ENCODE results near the gene UGT1A5. TPM values are rescaled to one million over a fixed set of nuclear protein-coding genes. Genes with fewer than 3 reads are reported as not detected.
"Not testable (repeated sequence)": the region's sequence is repeated elsewhere in the genome, so short reads cannot be mapped to it uniquely, and the experiment has no call there.

The UGT1A5 gene
- total RNA-seq, 1 donor from 2014 or later, result not detected

- TF ChIP-seq CTCF (IDR thresholded peaks at IDR 0.05), result no peak
- DNase-seq (no peak), ATAC-seq (no peak)
- H3K27me3 ChIP-seq, result no peaks in the 10 kb centered on the region
- H3K36me3 ChIP-seq, result no peaks in the 10 kb centered on the region
- H3K4me3 ChIP-seq, result no peak overlapping the region
- no peak overlapping the region for H3K27ac ChIP-seq
- H3K9me3 ChIP-seq, result no peaks in the 10 kb centered on the region
- no peaks in the 10 kb centered on the region for H3K4me1 ChIP-seq
- intact Hi-C loops (cut with DNase I), result no loop called here
Observed at GRCh38 chr2:233693963-233694362, 18.7 kb upstream of the UGT1A5 start.

GRCh38 chr2:233698740-233699139 is 14.0 kb upstream of the UGT1A5 start:
- Histone ChIP-seq H3K9me3 (no peaks in the 10 kb centered on the region), H3K4me1 (peaks cover 3% of the 10 kb centered on the region), H3K27me3 (no peaks in the 10 kb centered on the region), H3K36me3 (no peaks in the 10 kb centered on the region), H3K27ac (no peak overlapping the region), H3K4me3 (no peak overlapping the region)
- intact Hi-C loops (cut with DNase I), result no loop called here
- TF ChIP-seq CTCF (IDR thresholded peaks at IDR 0.05), result no peak
- no peak for ATAC-seq
- no peak for DNase-seq

- Histone ChIP-seq H3K9me3 (no peaks in the 10 kb centered on the region), H3K4me1 (peaks cover 3% of the 10 kb centered on the region), H3K27me3 (no peaks in the 10 kb centered on the region), H3K4me3 (no peak overlapping the region), H3K36me3 (no peaks in the 10 kb centered on the region), H3K27ac (no peak overlapping the region)
- no peak for TF ChIP-seq CTCF (IDR thresholded peaks at IDR 0.05)
- no peak for ATAC-seq
- no peak for DNase-seq
- intact Hi-C loops (cut with DNase I), result no loop called here
Observed at GRCh38 chr2:233699424-233700027, 13.2 kb upstream of the UGT1A5 start.

GRCh38 chr2:233700028-233700635 is 12.6 kb upstream of the UGT1A5 start:
- DNase-seq, result no peak
- ATAC-seq, result peak; percentile 35
- peaks cover 3% of the 10 kb centered on the region for H3K4me1 ChIP-seq
- no peaks in the 10 kb centered on the region for H3K9me3 ChIP-seq
- no peaks in the 10 kb centered on the region for H3K36me3 ChIP-seq
- H3K27me3 ChIP-seq, result no peaks in the 10 kb centered on the region
- no peak overlapping the region for H3K4me3 ChIP-seq
- intact Hi-C loops (cut with DNase I), result no loop called here
- no peak for TF ChIP-seq CTCF (IDR thresholded peaks at IDR 0.05)
- H3K27ac ChIP-seq, result no peak overlapping the region

- intact Hi-C loops (cut with DNase I); DNase-seq; ATAC-seq; H3K36me3 ChIP-seq; H3K4me1 ChIP-seq; H3K4me3 ChIP-seq; H3K27ac ChIP-seq; H3K9me3 ChIP-seq; H3K27me3 ChIP-seq: not testable (repeated sequence)
Observed at GRCh38 chr2:233700842-233701241, 11.9 kb upstream of the UGT1A5 start.

- no peaks in the 10 kb centered on the region for H3K36me3 ChIP-seq
- H3K27ac ChIP-seq, result no peak overlapping the region
- DNase-seq (no peak), ATAC-seq (no peak)
- intact Hi-C loops (cut with DNase I), result no loop called here
- peaks cover 3% of the 10 kb centered on the region for H3K4me1 ChIP-seq
- H3K9me3 ChIP-seq, result no peaks in the 10 kb centered on the region
- TF ChIP-seq CTCF (IDR thresholded peaks at IDR 0.05), result no peak
- no peak overlapping the region for H3K4me3 ChIP-seq
- no peaks in the 10 kb centered on the region for H3K27me3 ChIP-seq
Observed at GRCh38 chr2:233702238-233702637, 10.5 kb upstream of the UGT1A5 start.

All from upper lobe of right lung (tissue), 1 donor.